CD4-positive, alpha-beta T cell treated with Interleukin-21 for 1 hour (primary cell): Measurements from ENCODE around the gene DAPK3.
"Not testable (repeated sequence)": the region's sequence is repeated elsewhere in the genome, so short reads cannot be mapped to it uniquely, and the experiment has no call there.

Source experiments
- DNase-seq: peaks from one replicate; pipeline ENCODE4 v3.0.0-alpha.2; 2020

Gene DAPK3

GRCh38 chr19:3970808-3971598, at the start of gene DAPK3:
Gene DAPK3 (minus strand): TSS chr19:3971099. CDS start chr19:3969735, 1,364 bp downstream.
- DNase-seq: peak; percentile 92

GRCh38 chr19:4019578-4019977, 48.7 kb upstream of the DAPK3 start:
- no peak for DNase-seq

DNA sequence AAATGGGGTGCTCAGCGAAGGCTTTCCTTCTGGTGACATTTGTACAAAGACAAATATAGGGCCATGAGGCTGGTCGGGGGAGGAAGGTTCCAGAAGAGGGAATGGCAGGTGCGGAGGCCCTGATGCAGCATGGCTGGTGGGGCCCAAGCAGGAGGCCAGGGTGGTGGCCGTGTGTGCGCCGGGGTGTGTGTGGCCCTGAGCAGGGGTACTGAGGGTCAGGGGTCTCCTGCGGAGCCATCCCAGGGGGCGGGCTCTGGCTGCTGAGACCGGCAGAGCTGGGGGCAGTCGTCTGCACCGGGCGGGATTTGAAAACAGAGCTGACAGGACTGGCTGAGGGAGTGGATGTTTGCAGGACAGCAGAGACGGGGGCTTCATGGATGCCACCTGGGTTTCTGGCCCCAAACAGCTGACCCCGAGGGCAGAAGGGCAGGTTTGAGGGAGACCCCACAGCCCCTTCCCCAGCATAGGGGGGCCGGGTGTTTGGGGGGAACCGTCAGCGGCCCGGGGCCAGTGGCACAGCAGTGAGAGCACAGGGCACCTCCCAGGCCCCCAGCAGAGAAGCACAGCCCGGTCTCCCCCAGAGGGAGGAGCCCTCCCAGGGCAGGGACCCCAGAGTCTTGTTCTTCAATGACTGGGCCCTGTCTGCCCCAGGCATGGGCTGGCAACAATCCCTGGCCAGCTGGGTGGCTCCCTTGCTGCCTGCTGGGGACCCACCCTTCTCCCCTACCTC, 48.0 kb upstream of the DAPK3 start:
- no peak for DNase-seq

DNA sequence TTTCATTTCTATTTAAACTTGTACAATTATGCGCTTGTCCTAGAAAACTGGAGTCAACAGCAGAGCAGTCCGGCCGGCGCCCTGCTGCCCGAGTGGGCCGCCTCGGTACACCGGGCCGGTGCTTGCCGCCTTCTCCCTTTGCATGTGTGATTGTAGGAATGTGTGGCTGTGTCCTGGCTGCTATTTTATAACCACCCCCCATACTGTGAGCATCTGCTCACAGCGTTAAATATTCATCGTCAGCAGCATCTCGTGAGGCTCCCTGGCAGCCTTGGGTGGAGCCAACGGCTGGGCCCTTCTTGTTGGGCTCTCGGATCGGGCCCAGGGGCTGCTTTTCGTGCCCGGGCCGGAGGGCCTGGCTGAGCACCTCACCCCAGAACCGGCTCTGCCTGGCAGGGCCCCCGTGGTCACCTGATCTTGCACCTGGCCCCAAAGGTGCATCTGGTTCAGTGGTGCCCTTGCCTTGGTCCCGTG, 47.3 kb upstream of the DAPK3 start:
- no peak for DNase-seq

DNA sequence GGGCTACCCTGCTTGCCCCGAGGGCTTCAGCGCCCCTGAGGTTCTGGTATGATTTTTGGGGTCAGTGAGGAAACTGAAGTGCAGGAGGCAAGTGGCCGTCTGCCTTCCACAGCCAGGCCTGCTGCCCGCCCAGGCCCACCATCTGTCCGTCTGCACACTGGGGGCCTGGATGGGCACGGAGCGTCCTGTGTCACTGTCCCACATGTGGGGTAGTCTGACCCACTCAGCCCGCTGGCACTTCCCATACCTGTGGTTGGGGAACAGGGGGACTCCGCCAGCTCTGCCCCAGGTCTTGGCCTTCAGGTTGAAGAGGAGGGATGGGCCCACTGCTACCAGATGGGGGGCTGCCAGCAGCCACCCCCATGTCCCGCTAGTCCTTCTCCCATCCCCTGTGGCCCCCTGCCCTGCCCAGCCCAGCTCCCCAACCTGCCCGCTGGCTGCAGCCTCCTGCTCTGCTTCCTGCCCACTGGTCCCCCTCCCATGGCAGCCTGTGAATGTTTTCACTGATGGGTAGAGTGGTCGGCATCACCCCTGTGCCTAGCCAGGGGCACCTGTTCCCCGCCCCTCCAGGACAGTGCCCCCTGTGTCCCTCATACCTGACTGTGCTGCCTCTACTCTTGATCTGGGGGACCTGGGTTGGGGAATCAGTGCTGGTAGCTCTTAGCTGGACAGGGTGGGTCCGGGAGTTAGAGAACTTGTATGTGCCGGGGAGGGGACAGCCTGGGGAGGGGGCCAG, 46.2 kb upstream of the DAPK3 start:
- DNase-seq: no peak

- no peak for DNase-seq
Observed at GRCh38 chr19:4016486-4016885, 45.6 kb upstream of the DAPK3 start.

GRCh38 chr19:4015705-4016402, 45.0 kb upstream of the DAPK3 start:
- DNase-seq: no peak

DNA sequence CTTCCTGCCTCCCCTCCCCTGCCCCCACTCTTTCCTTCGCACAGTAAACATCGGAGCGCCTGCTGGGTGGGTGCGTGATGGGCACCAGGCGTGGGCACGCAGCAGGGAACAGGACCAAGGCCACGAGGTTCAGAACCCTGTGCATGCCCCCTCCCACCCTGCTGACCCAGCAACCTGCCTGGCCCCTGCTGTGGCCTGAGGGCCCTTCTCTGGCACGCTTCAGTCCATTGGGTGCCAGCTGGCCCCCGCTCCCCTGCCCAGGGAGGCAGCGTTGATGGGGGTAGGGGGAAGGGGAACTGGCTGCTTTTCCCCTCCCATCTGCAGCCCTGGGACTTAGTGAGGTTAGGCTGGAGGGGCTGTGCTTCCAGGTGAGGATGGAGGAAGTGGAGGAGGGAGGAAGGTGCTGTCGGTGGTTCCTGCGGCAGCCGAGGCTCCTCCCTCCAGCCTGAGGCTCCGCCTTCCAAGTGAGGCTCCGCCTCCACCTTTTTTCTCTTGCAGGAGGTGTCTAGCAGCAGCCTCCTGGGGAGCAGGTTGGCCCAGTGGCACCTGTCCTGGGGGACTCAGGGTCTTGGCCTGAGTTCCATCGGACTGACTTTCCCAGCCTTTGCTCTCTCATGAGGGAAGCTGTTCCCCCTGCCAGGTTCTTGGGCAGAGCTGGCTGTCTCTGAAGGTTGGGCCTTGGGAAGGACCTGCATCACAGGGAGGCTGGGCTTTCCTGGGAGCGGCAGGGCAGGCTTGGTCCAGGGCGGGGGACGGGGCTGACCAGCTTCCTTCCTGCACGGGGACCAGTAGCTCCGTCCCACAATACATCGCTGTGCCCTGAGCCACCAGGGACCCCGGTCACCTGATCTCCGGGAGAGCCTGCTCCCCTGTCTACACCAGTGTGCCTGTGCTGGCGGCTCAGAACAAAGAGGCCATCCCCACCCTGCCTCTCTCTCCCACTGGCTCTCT, 43.9 kb upstream of the DAPK3 start:
- peak; percentile 52 for DNase-seq

DNA sequence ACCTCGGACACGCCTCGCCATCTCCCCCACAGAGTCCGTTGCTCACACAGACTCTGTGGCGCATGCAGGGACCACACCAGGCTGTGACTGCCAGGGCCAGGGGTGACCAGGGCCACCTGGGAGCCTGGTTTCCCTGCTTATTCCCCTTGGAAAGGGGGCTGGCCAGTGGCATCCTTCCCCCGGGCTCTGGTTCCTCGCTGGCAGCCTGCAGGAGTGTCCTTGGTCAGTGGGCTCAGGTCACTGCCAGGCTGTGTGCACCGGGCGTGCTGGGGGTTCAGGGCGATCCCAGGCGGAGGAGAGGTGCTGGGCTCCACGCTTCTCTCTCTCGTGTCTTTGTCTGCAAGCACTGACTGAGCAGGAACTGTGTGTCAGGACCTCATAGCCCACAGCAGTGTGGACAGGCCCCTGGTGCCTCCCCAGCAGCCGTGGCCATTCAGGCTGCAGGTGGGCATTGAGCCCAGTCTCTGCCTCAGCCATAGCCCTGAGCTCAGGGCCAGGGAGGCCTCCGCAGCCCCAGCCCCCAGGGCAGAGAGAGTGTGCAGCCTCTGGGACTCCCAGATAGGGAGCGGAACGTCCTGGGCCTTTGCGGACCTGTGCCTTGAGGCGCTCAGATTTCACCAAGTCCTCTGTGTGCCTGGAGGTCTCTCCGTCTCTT, 43.1 kb upstream of the DAPK3 start:
- no peak for DNase-seq

- DNase-seq: no peak
Observed at GRCh38 chr19:4012975-4013634, 42.2 kb upstream of the DAPK3 start.

GRCh38 chr19:4012092-4012974, 41.4 kb upstream of the DAPK3 start:
- DNase-seq: no peak

DNA sequence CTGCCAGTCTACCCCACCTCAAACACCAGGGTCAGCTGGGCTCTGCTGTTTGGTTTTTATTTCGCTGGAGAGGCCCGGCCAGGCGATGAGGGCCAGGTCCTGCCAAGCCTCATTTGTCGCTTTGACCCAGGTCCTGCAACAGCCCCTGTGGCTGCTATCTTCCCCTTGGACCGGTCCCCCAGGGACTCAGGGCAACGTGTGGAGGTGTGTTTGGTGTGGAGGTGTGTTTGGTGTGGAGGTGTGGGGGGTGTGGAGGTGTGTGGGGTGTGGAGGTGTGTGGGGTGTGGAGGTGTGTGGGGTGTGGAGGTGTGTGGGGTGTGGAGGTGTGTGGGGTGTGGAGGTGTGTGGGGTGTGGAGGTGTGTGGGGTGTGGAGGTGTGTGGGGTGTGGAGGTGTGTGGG, 40.5 kb upstream of the DAPK3 start:
- DNase-seq: not testable (repeated sequence)

DNA sequence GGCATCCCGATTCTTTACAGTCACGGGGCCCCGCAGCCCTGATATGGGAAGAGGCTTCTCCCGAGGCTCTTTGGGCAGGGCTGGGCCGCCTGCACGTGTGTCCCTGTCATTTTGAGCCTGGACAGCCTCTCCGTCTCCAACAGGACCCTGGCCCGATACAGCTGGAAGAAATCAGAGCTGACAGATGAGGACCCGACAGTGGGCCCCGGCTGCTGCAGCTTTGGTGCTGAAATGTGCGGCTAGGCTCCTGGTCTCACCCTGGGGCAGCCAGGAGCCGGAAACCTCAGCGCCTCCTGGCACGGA, 39.9 kb upstream of the DAPK3 start:
- DNase-seq: no peak

DNA sequence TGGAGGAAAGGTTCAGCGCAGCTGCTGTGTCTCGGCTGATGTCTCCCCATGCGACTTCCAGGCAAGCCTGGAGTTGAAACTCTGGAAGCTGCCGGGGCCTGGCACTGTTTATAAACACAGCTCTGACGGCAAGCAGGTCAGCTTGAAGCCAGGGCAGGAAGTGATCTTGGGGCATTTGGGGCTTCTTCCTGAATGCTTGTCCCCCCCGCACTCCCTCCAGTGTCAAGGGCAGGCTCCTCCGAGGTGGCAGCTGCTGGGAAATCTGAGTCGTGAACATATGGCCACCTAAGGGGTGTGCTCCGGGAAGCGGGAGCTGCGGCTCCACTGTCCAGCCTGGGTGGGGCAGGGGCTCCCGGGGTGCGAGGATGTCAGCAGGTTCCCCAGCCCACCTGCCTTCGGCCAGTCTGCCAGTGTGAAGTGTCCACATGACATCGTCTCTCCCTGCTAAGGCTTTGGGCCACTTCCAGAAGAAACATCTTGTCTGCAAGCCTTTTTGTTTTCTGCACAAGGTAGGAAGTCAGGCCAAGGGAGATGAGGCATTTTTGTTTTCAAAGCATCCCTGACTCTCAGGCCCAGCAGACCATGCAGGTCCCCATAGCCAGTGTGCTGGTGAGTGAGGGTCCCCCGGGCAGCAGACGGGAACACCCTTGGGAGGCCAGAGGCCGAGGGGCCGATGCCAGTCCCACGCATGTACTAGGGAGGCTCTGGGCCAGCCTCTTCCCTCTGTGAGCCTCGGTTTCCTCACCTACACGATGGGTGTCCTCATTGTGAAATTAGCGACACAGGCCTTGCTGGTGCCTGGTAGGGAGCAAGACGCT, 39.3 kb upstream of the DAPK3 start:
- DNase-seq: no peak

DNA sequence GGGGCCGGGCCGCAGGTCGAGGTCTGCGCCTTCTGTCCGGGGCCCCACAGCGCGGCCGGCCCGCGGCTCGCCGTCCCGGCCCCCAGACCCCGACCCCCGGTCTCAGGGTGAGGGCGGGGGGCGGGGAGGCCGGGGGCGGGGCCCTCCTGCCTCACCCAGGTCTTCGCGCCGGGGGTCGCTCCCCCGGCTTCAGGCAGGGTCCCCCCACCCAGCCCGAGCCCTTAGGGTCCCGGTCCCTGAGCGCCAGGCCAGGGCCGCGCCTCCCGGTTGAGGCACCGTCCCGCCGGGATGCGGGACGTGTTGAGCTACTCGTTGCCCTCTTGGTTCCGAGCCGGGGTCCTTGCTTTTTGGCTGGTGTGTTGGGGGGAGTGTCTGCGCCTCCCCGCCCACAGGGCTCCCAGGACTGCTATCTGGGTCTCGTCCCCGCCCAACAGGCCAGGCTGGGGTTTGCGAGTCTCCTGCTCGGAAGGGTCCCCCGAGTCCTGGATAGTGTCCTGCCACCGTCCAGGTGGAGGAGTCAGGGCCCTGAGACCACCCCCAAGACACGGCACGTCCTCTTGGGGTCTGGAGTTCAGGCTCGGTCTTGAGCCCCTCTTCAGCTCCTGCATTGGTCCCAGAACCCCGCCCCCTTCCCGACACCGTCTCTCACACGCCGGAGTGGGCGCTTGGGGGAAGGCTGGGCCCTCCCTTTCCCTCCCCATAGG, 37.1 kb upstream of the DAPK3 start:
- DNase-seq: no peak

DNA sequence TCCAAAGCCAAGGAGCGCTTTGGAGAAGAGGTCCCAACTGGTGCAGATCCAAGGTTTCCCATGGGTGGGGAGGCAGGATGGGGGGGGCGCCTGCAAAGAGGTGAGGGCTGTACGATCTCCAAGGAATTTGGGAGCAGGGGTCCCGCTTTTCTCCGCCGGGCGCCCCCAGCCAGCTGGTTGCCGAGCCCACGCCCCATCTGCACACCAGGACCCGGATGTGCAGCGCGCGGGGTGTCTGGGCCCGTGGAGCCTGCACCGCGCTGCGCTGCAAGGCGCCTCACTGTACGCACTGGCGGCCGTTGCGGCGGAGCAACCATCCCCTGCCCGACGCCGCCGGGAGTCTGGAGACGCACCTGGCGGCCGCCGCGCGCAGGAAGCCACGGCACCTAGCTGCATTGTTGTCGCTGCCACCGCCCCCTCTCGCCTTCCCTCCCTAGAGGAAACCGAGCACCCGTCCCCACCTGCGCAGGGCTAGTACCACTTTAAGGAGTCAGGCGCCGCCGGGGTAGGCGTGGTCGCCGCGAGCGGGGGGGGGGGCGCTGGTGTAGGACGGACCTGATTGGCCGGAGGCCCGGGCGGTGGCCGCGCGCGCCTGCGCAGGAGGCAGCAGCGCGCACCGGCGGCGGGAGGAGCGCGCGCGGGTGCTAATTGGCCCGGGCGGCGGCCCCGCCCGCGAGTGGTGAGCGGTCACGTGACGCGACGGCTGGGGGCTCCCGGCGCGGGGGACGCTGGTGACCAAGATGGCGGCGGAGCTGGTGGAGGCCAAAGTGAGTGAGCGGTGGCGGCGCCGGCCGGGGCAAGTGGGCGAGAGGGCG, 36.3 kb upstream of the DAPK3 start, which contains the start of gene PIAS4:
TSS of gene PIAS4 (plus strand) at position 716 of the 815 bp plus-strand sequence. CDS start at position 741, 25 bp downstream.
- DNase-seq: peak; percentile 96

GRCh38 chr19:4005436-4005835, 34.5 kb upstream of the DAPK3 start:
- not testable (repeated sequence) for DNase-seq
